ENCODE measurements around the gene NRCAM. TPM values are rescaled to one million over a fixed set of nuclear protein-coding genes. Genes with fewer than 3 reads are reported as not detected.

The NRCAM gene
- total and polyA plus RNA-seq, 10 of the 15 experiments (the other 5 are each of a cell fraction or from before 2014, with no cell fraction given) = 0.30 to 2.0 (median 1.0) TPM

GRCh38 chr7:108205311-108205710 is 250.9 kb downstream of the NRCAM start (continued):
- TF ChIP-seq TCF7 (IDR thresholded peaks at IDR 0.05; ENCODE audit: borderline replicate concordance) (no peak), ZBTB40 (IDR thresholded peaks at IDR 0.05; ENCODE audit: borderline replicate concordance) (no peak), NFIC (IDR thresholded peaks at IDR 0.05; ENCODE audit: low read depth, low read length) (no peak)

- no peaks in the 10 kb centered on the region for H3K79me2 ChIP-seq (ENCODE audit: control insufficient read depth, insufficient read depth, low read length)
- H3K27ac ChIP-seq (ENCODE audit: control insufficient read depth, insufficient read depth) = no peak overlapping the region
- FAIRE-seq (no peak), DNase-seq (ENCODE audit: low read depth, low spot score) (no peak), ATAC-seq (no peak; the same call in 2 of the 3 replicates)
- H3K4me2 ChIP-seq (ENCODE audit: control insufficient read depth, insufficient read depth) = no peak overlapping the region
- no peaks in the 10 kb centered on the region for H3K36me3 ChIP-seq (ENCODE audit: control insufficient read depth in 2 of 2, insufficient read depth in 2 of 2, low read length in 1 of 2)
- no peak overlapping the region for H3K4me3 ChIP-seq
- RAD21 ChIA-PET (ENCODE audit: unreplicated experiment) = interaction anchor here (1.5 to 2.5 kb wide), 2 partner anchors 21 to 293 kb away, joined by 4 to 10 read pairs; no protein-coding TSS in a partner anchor
- no peak overlapping the region for H2AFZ ChIP-seq (ENCODE audit: control insufficient read depth, low read depth, low read length)
- CTCF ChIA-PET = interaction anchor here (0.6 to 2.3 kb wide), 5 partner anchors 9 to 293 kb away, joined by 3 to 8 read pairs (median 3); no protein-coding TSS in a partner anchor
- no TSS peak for BruUV-seq (replicated peaks)
- 44% methylated on average over 8 of the region's 8 CpGs for WGBS (ENCODE audit: insufficient coverage, insufficient replicate concordance, low lambda C conversion rate, missing lambda C conversion rate)
- no peaks in the 10 kb centered on the region for H3K27me3 ChIP-seq (replicated peaks in 1 of 2; ENCODE audit: control insufficient read depth in 2 of 2, insufficient read depth in 2 of 2, low read length in 1 of 2)
- peaks cover 1% of the 10 kb centered on the region; the same call in 2 of the 3 replicates for H3K9me3 ChIP-seq (replicated peaks; ENCODE audit: control insufficient read depth, insufficient read depth, low read length)
- H3K9ac ChIP-seq (ENCODE audit: control insufficient read depth, insufficient read depth, low read length) = no peak overlapping the region
- H3K4me1 ChIP-seq (ENCODE audit: control insufficient read depth, insufficient read depth, low read length) = peaks cover 3% of the 10 kb centered on the region; the same call in 1 of the 2 replicates
- no peaks in the 10 kb centered on the region for H4K20me1 ChIP-seq (ENCODE audit: control insufficient read depth, insufficient read depth)
- in situ Hi-C loops (cut with MboI) = no loop called here
- SMC1A ChIA-PET (ENCODE audit: uncharacterized antibody, unreplicated experiment) = interaction anchor here (0.9 to 2.3 kb wide), 6 partner anchors 8 to 293 kb away, joined by 3 to 9 read pairs (median 4); no protein-coding TSS in a partner anchor
- intact Hi-C loops (cut with micrococcal nuclease; ENCODE audit: unreplicated experiment) = no loop called here
- POLR2A ChIA-PET = no interaction called here
- TF ChIP-seq NR2C2 (IDR thresholded peaks at IDR 0.05; ENCODE audit: borderline replicate concordance, control insufficient read depth, insufficient read length, low read depth) (no peak), LARP7 (IDR thresholded peaks at IDR 0.05) (no peak), POLR2A (IDR thresholded peaks at IDR 0.05; ENCODE audit: low read depth, low read length) (no peak), STAT1 (conservative IDR thresholded peaks at IDR 0.05) (no peak), MLLT1 (IDR thresholded peaks at IDR 0.05) (no peak), ZBTB33 (IDR thresholded peaks at IDR 0.05) (no peak), TBL1XR1 (IDR thresholded peaks at IDR 0.05; ENCODE audit: low read depth, low read length) (no peak), E4F1 (IDR thresholded peaks at IDR 0.05; ENCODE audit: borderline replicate concordance, partially characterized antibody) (no peak)
Measured at GRCh38 chr7:108204281-108204796, 251.9 kb downstream of the NRCAM start.
